GM12872 (cell line): Measurements from ENCODE around the gene CHEK2.

ENCODE experiments used
- TF ChIP-seq, protein P1 (sequence below): IDR thresholded peaks from 3 replicates; pipeline ENCODE4 v1.5.1; 2011; ENCODE audit warnings: low read depth, mild to moderate bottlenecking, low read length, moderate library complexity; ENCODE audit not compliant: insufficient read depth

The CHEK2 gene

DNA sequence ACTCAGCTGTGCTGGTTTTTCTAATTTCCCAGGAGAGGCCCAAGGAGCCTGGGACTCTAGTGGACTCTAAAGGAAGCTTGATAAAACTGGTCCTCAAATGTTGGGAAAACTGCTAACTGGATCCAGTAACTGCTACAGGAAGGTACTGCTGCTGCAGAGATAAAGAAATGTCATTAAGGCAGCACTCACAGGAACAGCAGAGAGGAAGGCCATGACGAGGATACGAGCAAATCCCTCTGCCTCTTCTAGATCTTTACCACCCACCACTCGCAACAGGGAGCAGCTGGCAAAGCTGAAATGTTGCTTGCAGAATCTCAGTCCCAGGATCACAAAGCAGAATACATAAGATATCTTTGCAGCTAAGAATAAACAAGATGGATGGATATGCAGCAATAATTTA is 85.4 kb downstream of the CHEK2 start:
- TF ChIP-seq, protein P1, sequence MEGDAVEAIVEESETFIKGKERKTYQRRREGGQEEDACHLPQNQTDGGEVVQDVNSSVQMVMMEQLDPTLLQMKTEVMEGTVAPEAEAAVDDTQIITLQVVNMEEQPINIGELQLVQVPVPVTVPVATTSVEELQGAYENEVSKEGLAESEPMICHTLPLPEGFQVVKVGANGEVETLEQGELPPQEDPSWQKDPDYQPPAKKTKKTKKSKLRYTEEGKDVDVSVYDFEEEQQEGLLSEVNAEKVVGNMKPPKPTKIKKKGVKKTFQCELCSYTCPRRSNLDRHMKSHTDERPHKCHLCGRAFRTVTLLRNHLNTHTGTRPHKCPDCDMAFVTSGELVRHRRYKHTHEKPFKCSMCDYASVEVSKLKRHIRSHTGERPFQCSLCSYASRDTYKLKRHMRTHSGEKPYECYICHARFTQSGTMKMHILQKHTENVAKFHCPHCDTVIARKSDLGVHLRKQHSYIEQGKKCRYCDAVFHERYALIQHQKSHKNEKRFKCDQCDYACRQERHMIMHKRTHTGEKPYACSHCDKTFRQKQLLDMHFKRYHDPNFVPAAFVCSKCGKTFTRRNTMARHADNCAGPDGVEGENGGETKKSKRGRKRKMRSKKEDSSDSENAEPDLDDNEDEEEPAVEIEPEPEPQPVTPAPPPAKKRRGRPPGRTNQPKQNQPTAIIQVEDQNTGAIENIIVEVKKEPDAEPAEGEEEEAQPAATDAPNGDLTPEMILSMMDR: no peak

DNA sequence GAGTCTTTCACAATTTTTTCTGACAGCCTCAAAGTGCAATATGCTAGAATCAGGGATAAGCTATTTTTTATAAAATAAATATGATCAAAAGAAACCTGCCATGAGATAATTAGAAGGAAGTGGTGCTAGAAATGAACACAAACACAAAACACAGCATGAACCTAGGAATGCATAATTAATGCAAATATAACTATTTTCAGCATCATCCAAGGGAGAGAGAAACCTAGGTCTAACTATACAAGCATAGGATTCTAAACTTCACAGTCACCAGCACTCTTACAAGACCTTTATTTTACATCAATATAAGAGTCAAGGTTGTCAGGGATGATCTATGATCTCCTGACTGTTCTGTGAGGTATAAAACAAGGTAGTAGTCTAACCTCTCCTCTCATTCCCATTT is 91.2 kb downstream of the CHEK2 start:
- TF ChIP-seq, protein P1: no peak

DNA sequence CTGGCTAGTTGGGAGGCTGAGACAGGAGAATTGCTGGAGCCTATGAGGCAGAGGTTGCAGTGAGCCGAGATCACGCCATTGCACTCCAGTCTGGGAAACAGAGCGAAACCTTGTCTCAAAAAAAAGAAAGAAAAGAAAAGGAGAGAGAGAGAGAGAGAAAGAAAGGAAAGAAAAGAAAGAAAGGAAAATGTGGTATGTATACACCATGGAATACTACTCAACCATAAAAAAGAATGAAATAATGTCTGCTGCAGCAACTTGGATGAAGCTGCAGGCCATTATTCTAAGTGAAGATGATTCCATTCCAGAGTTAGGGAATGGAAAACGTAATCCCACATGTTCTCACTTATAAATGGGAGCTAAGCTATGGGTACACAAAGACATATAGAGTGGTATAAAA is 92.8 kb downstream of the CHEK2 start:
- TF ChIP-seq, protein P1: no peak

DNA sequence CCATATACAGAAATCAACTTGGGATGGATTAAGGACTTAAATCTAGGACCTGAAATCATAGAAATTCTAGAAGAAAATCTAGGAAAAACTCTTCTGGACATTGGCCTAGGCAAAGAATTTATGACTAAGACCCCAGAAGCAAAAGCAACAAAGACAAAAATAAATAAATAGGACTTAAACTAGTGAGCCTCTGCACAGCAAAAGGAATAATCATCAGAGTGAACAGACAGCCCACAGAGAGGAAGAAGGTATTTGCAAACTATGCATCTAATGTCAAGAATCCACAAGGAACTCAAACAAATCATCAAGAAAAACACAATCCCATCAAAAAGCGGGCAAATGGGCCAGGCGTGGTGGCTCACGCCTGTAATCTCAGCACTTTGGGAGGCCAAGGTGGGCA is 94.4 kb downstream of the CHEK2 start:
- TF ChIP-seq, protein P1: no peak

DNA sequence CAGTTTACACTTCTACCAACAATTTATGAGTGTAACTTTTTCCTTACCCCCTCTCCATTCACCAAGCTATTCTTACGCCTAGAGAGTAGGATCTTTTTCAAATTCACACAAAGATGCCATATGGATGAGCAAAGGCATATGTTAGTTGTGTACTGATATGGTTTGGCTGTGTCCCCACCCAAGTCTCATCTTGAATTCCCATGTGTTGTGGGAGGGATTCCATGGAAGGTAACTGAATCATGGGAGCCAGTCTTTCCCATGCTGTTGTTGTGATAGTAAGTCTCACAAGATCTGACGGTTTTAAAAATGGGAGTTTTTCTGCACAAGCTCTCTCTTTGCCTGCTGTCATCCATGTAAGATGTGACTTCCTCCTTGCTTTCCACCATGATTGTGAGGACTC is 102.3 kb downstream of the CHEK2 start:
- TF ChIP-seq, protein P1: no peak
